H1 (cell line): ENCODE data around the gene ZNF846. TPM values are rescaled to one million over a fixed set of nuclear protein-coding genes. Genes with fewer than 3 reads are reported as not detected.

Experiments
- CEBPB ChIP-seq: IDR thresholded peaks from 2 replicates; pipeline ENCODE4 v1.6.1; 2012; ENCODE audit warnings: low read depth, low read length
- CHD7 ChIP-seq: fragments of 300-600 bp; sonication (generic); IDR thresholded peaks from 2 replicates; pipeline ENCODE4 v1.7.1; 2012; ENCODE audit warnings: low read length, moderate library complexity, mild to moderate bottlenecking, inconsistent platforms; ENCODE audit not compliant: insufficient replicate concordance
- CREB1 ChIP-seq: IDR thresholded peaks from 2 replicates; pipeline ENCODE4 v1.6.1; 2012; ENCODE audit warnings: inconsistent platforms
- EGR1 ChIP-seq: IDR thresholded peaks from 2 replicates; pipeline ENCODE4 v1.6.1; 2011; ENCODE audit warnings: low read depth, low read length, borderline replicate concordance
- NRF1 ChIP-seq: IDR thresholded peaks from 2 replicates; pipeline ENCODE4 v1.6.1; 2011; ENCODE audit warnings: mild to moderate bottlenecking, low read depth, low read length, improper control_type of control experiment
- POU5F1 ChIP-seq: IDR thresholded peaks from 2 replicates; pipeline ENCODE4 v1.6.1; 2011; ENCODE audit warnings: low read depth, mild to moderate bottlenecking, low read length, moderate library complexity
- TBP ChIP-seq: IDR thresholded peaks from 2 replicates; pipeline ENCODE4 v1.6.1; 2011; ENCODE audit warnings: low read depth, low read length, improper control_type of control experiment
- TEAD4 ChIP-seq: IDR thresholded peaks from 2 replicates; pipeline ENCODE4 v1.6.1; 2012; ENCODE audit warnings: low read depth, low read length, inconsistent platforms, mixed read lengths
- ZNF274 ChIP-seq: IDR thresholded peaks from 2 replicates; pipeline ENCODE4 v1.7.0; 2012; ENCODE audit warnings: low read length, borderline replicate concordance; ENCODE audit errors: extremely low read depth
- polyA plus RNA-seq, 7 experiments: library from polyadenylated mRNA; depleted of rRNA in 3 of 7; stranded (reverse) in 5 of 7; unstranded in 2 of 7; fragments of >200 nt in 5 of 7; fragments of 200-250 nt in 2 of 7; gene quantifications; 1 replicate in 5 of 7; 2 replicates in 1 of 7; 4 replicates in 1 of 7; pipeline versions ENCODE4 v1.2.1 to v1.2.3, GENCODE V29; 2011 to 2013; ENCODE audit warnings: missing spikeins in 2 of 7, mixed read lengths in 2 of 7
- total RNA-seq: library from RNA; stranded (reverse); fragmentation: NEBNext Ultra II Directional; extraction: Animal tissue kit (Norgen Biotek cat#: 25700); gene quantifications from 2 replicates; pipeline ENCODE4 v1.2.1, GENCODE V29; 2021
- TF ChIP-seq, protein P1 (sequence below): IDR thresholded peaks from 2 replicates; pipeline ENCODE4 v1.6.1; 2012; ENCODE audit warnings: inconsistent platforms
- TF ChIP-seq, protein P2 (sequence below): IDR thresholded peaks from 2 replicates; pipeline ENCODE4 v1.6.1; 2012; ENCODE audit warnings: inconsistent platforms

ZNF846 gene
- total and polyA plus RNA-seq, 2 of the 8 experiments (the other 6 are each of a cell fraction or from before 2014, with no cell fraction given): 4.5 to 9.0 TPM

DNA sequence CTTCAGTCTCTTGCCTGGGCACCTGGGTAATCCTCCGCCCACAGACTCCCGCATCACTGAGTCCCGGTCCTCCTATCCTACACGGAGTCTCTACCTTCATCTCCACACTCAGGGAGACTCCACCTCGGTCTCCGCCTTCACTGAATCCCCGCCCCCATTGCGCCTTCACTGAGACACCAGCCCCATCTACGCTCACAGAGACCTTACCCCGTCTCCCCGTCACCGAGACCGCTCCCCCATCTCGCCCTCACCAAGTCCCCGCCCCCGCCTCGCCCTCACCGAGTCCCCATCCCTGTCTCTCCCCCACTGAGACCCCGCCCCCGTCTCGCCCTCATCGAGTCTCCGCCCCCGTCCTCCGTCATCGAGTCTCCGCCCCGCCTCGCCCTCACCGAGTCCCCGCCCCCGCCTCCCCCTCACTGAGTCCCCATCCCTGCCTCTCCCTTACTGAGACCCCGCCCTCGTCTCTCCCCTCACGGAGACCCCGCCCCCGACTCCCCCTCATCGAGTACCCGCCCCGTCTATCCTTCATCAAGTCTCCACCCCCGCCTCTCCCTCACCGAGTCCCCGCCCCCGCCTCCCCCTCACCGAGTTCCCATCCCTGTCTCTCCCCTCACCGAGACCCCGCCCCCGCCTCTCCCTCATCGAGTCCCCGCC is 23.1 kb upstream of the ZNF846 start (continued):
- no peak for TF ChIP-seq CHD7
- TF ChIP-seq POU5F1: no peak
- no peak for TF ChIP-seq CEBPB
- no peak for TF ChIP-seq TEAD4
- no peak for TF ChIP-seq ZNF274
- TF ChIP-seq CREB1: peak; percentile 72
- TF ChIP-seq, protein P1, sequence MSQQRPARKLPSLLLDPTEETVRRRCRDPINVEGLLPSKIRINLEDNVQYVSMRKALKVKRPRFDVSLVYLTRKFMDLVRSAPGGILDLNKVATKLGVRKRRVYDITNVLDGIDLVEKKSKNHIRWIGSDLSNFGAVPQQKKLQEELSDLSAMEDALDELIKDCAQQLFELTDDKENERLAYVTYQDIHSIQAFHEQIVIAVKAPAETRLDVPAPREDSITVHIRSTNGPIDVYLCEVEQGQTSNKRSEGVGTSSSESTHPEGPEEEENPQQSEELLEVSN: no peak
- peak; percentile 76; the same call in 1 of the 2 replicates for TF ChIP-seq EGR1
- TF ChIP-seq, protein P2, sequence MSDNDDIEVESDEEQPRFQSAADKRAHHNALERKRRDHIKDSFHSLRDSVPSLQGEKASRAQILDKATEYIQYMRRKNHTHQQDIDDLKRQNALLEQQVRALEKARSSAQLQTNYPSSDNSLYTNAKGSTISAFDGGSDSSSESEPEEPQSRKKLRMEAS: no peak
- no peak for TF ChIP-seq NRF1
- peak; percentile 53; the same call in 1 of the 2 replicates for TF ChIP-seq TBP
